ENCODE measurements around the gene TREML2.

The TREML2 gene

GRCh38 chr6:41228616-41229015, 27.7 kb upstream of the TREML2 start:
- Histone ChIP-seq H3K27ac (ENCODE audit: low read length) (no peak overlapping the region), H3K4me3 (ENCODE audit: low read length) (no peak overlapping the region), H3K4me2 (ENCODE audit: low read depth, low read length) (no peak overlapping the region), H3K36me3 (replicated peaks; ENCODE audit: insufficient read depth, low read length) (no peaks in the 10 kb centered on the region), H3F3A (ENCODE audit: insufficient read depth, low read length) (no peaks in the 10 kb centered on the region), H2AFZ (ENCODE audit: low read length) (no peak overlapping the region), H3K79me2 (ENCODE audit: low read length) (no peaks in the 10 kb centered on the region), H3K9me2 (replicated peaks; ENCODE audit: insufficient read depth, low read length) (no peaks in the 10 kb centered on the region), H3K9ac (ENCODE audit: low read length) (no peak overlapping the region), H3K27me3 (replicated peaks; ENCODE audit: insufficient read depth, low read length) (no peaks in the 10 kb centered on the region), H3K4me1 (ENCODE audit: low read length) (no peaks in the 10 kb centered on the region), H4K20me1 (ENCODE audit: insufficient read depth, low read length) (no peaks in the 10 kb centered on the region), H3K9me3 (replicated peaks; ENCODE audit: insufficient read depth, low read length) (no peaks in the 10 kb centered on the region)
- TF ChIP-seq EZH2 (optimal IDR thresholded peaks at IDR 0.05; ENCODE audit: low read depth, low read length) (no peak), CTCF (IDR thresholded peaks at IDR 0.05; ENCODE audit: low read length) (0 out of 2 replicates have a peak, but pooled peaks have one; percentile 12)
- DNase-seq, result no peak

GRCh38 chr6:41228096-41228495, 27.1 kb upstream of the TREML2 start, which contains the start of gene TREML4:
Gene TREML4, plus strand, starts transcription at chr6:41228349. Its CDS starts 79 bp downstream, at chr6:41228428.
- Histone ChIP-seq H3K4me3 (ENCODE audit: low read length) (no peak within 1 kb of the TSS), H4K20me1 (ENCODE audit: insufficient read depth, low read length) (no peaks in the 10 kb centered on the region), H3K27ac (ENCODE audit: low read length) (no peak within 1 kb of the TSS), H3K9me3 (replicated peaks; ENCODE audit: insufficient read depth, low read length) (no peaks in the 10 kb centered on the region), H3K36me3 (replicated peaks; ENCODE audit: insufficient read depth, low read length) (no peaks in the 10 kb centered on the region), H3F3A (ENCODE audit: insufficient read depth, low read length) (no peaks in the 10 kb centered on the region), H3K4me2 (ENCODE audit: low read depth, low read length) (no peak within 1 kb of the TSS), H3K9ac (ENCODE audit: low read length) (no peak within 1 kb of the TSS), H3K27me3 (replicated peaks; ENCODE audit: insufficient read depth, low read length) (no peaks in the 10 kb centered on the region), H2AFZ (ENCODE audit: low read length) (no peak within 1 kb of the TSS), H3K4me1 (ENCODE audit: low read length) (no peaks in the 10 kb centered on the region), H3K79me2 (ENCODE audit: low read length) (no peaks in the 10 kb centered on the region), H3K9me2 (replicated peaks; ENCODE audit: insufficient read depth, low read length) (no peaks in the 10 kb centered on the region)
- no peak for DNase-seq
- TF ChIP-seq CTCF (IDR thresholded peaks at IDR 0.05; ENCODE audit: low read length), result no peak
- TF ChIP-seq EZH2phosphoT487 (IDR thresholded peaks at IDR 0.05; ENCODE audit: low read length), result no peak
- TF ChIP-seq EZH2 (optimal IDR thresholded peaks at IDR 0.05; ENCODE audit: low read depth, low read length), result no peak

GRCh38 chr6:41226752-41227151, 25.8 kb upstream of the TREML2 start:
- Histone ChIP-seq H3K9me3 (replicated peaks; ENCODE audit: insufficient read depth, low read length) (no peaks in the 10 kb centered on the region), H3F3A (ENCODE audit: insufficient read depth, low read length) (no peaks in the 10 kb centered on the region), H3K79me2 (ENCODE audit: low read length) (no peaks in the 10 kb centered on the region), H3K4me3 (ENCODE audit: low read length) (no peak overlapping the region), H3K36me3 (replicated peaks; ENCODE audit: insufficient read depth, low read length) (no peaks in the 10 kb centered on the region), H3K9ac (ENCODE audit: low read length) (no peak overlapping the region), H3K4me1 (ENCODE audit: low read length) (no peaks in the 10 kb centered on the region), H3K27ac (ENCODE audit: low read length) (no peak overlapping the region), H4K20me1 (ENCODE audit: insufficient read depth, low read length) (no peaks in the 10 kb centered on the region), H3K27me3 (replicated peaks; ENCODE audit: insufficient read depth, low read length) (no peaks in the 10 kb centered on the region), H3K4me2 (ENCODE audit: low read depth, low read length) (no peak overlapping the region), H3K9me2 (replicated peaks; ENCODE audit: insufficient read depth, low read length) (no peaks in the 10 kb centered on the region), H2AFZ (ENCODE audit: low read length) (no peak overlapping the region)
- no peak for DNase-seq
- TF ChIP-seq EZH2phosphoT487 (IDR thresholded peaks at IDR 0.05; ENCODE audit: low read length) (no peak), CTCF (IDR thresholded peaks at IDR 0.05; ENCODE audit: low read length) (no peak), EZH2 (optimal IDR thresholded peaks at IDR 0.05; ENCODE audit: low read depth, low read length) (no peak)

Data from MM.1S (cell line).